GM19468 (cell line): ENCODE measurements around the gene KRTAP10-2.

Source experiments
- ATAC-seq: cut with Tn5 transposase; IDR thresholded peaks from one replicate; pipeline ENCODE4 v1.9.1; 2021; ENCODE audit warnings: mild to moderate bottlenecking, moderate library complexity, moderate number of reproducible peaks; ENCODE audit not compliant: unreplicated experiment; ENCODE audit errors: extremely low read depth

KRTAP10-2 gene

GRCh38 chr21:44529011-44529421 lies 22.3 kb downstream of the KRTAP10-2 start:
- no peak for ATAC-seq

GRCh38 chr21:44528634-44528995 lies 22.7 kb downstream of the KRTAP10-2 start:
- no peak for ATAC-seq

GRCh38 chr21:44527983-44528633 lies 23.2 kb downstream of the KRTAP10-2 start:
- ATAC-seq, result no peak

- ATAC-seq, result no peak
Measured at GRCh38 chr21:44527156-44527982, 23.9 kb downstream of the KRTAP10-2 start.

- ATAC-seq, result no peak
Measured at GRCh38 chr21:44526096-44526997, 25.0 kb downstream of the KRTAP10-2 start.

- ATAC-seq, result no peak
Measured at GRCh38 chr21:44525391-44526095, 25.8 kb downstream of the KRTAP10-2 start.

- no peak for ATAC-seq
Measured at GRCh38 chr21:44524414-44525371, 26.6 kb downstream of the KRTAP10-2 start.

GRCh38 chr21:44523567-44524413 lies 27.5 kb downstream of the KRTAP10-2 start:
- ATAC-seq, result no peak

- ATAC-seq, result no peak
Measured at GRCh38 chr21:44522753-44523204, 28.5 kb downstream of the KRTAP10-2 start.

- ATAC-seq, result no peak
Measured at GRCh38 chr21:44521928-44522752, 29.2 kb downstream of the KRTAP10-2 start.

GRCh38 chr21:44521301-44521927 lies 29.9 kb downstream of the KRTAP10-2 start:
- no peak for ATAC-seq

GRCh38 chr21:44520326-44521300 lies 30.7 kb downstream of the KRTAP10-2 start:
- no peak for ATAC-seq

- no peak for ATAC-seq
Measured at GRCh38 chr21:44519346-44520325, 31.7 kb downstream of the KRTAP10-2 start.

- no peak for ATAC-seq
Measured at GRCh38 chr21:44518686-44519085, 32.6 kb downstream of the KRTAP10-2 start.
